Activated CD4-positive, alpha-beta T cell treated with anti-CD3 and anti-CD28 coated beads, Interleukin-2, amount 50 U/mL, for 4 hours (primary cell): Measurements from ENCODE around the gene GSE1.

ENCODE experiments used
- DNase-seq, 2 experiments: peaks; one replicate each; pipeline ENCODE4 v3.0.0-alpha.2; 2020

GSE1 gene

GRCh38 chr16:85574672-85575475 is 38.2 kb upstream of the GSE1 start:
- no peak for DNase-seq

GRCh38 chr16:85575920-85576319 is 37.2 kb upstream of the GSE1 start:
- DNase-seq: no peak

- no peak for DNase-seq
These were observed 36.2 kb upstream of the GSE1 start for GRCh38 chr16:85576944-85577343.

GRCh38 chr16:85577899-85578598 is 35.1 kb upstream of the GSE1 start:
- no peak for DNase-seq

- DNase-seq: no peak
These were observed 34.5 kb upstream of the GSE1 start for GRCh38 chr16:85578599-85578948.

- no peak for DNase-seq
These were observed 33.9 kb upstream of the GSE1 start for GRCh38 chr16:85579191-85579590.

GRCh38 chr16:85579923-85580580 is 33.1 kb upstream of the GSE1 start:
- no peak for DNase-seq

- no peak for DNase-seq
These were observed 32.4 kb upstream of the GSE1 start for GRCh38 chr16:85580684-85581083.

GRCh38 chr16:85582229-85582991 is 30.7 kb upstream of the GSE1 start:
- DNase-seq: no peak

- DNase-seq: no peak
These were observed 29.5 kb upstream of the GSE1 start for GRCh38 chr16:85583491-85584181.

GRCh38 chr16:85584267-85584666 is 28.9 kb upstream of the GSE1 start:
- no peak for DNase-seq

GRCh38 chr16:85584819-85585282 is 28.3 kb upstream of the GSE1 start:
- no peak for DNase-seq

GRCh38 chr16:85585711-85586110 is 27.4 kb upstream of the GSE1 start:
- DNase-seq: no peak

GRCh38 chr16:85586380-85587104 is 26.6 kb upstream of the GSE1 start:
- no peak for DNase-seq

GRCh38 chr16:85587762-85588556 is 25.2 kb upstream of the GSE1 start:
- DNase-seq: no peak

GRCh38 chr16:85588562-85589503 is 24.3 kb upstream of the GSE1 start:
- no peak for DNase-seq

GRCh38 chr16:85589688-85590505 is 23.2 kb upstream of the GSE1 start:
- DNase-seq: no peak

- DNase-seq: no peak
These were observed 22.7 kb upstream of the GSE1 start for GRCh38 chr16:85590506-85590832.

GRCh38 chr16:85591381-85591780 is 21.7 kb upstream of the GSE1 start:
- DNase-seq: no peak
